Fibroblast of lung (primary cell): ENCODE results near the gene PTGES2. TPM values are rescaled to one million over a fixed set of nuclear protein-coding genes. Genes with fewer than 3 reads are reported as not detected.
A peak's percentile ranks its signal among the peaks of the same experiment; 100 is the strongest.

ENCODE experiments used
- DNase-seq, 2 donors: peaks; one replicate each; pipeline versions ENCODE4 v3.0.0 to v3.0.0-alpha.2; 2010; ENCODE audit warnings: low read depth in 2 of 2
- H2AFZ ChIP-seq: 2 replicates; pipeline ENCODE4 v1.5.1; 2012; ENCODE audit warnings: low read length, control low read depth, inconsistent platforms
- H3K27ac ChIP-seq: 2 replicates; pipeline ENCODE4 v1.5.1; 2011; ENCODE audit warnings: low read length, control low read depth; ENCODE audit not compliant: insufficient read depth
- H3K27me3 ChIP-seq: 2 replicates; pipeline ENCODE4 v1.5.1; 2011; ENCODE audit warnings: mild to moderate bottlenecking, low read length; ENCODE audit not compliant: control insufficient read depth, insufficient read depth
- H3K36me3 ChIP-seq: 2 replicates; pipeline ENCODE4 v1.5.1; 2011; ENCODE audit warnings: low read length; ENCODE audit not compliant: control insufficient read depth, insufficient read depth
- H3K4me1 ChIP-seq: 2 replicates; pipeline ENCODE4 v1.5.1; 2011; ENCODE audit warnings: low read length; ENCODE audit not compliant: control insufficient read depth, insufficient read depth; ENCODE audit errors: extremely low read depth
- H3K4me2 ChIP-seq: 2 replicates; pipeline ENCODE4 v1.5.1; 2011; ENCODE audit warnings: low read length, control low read depth; ENCODE audit not compliant: insufficient read depth; ENCODE audit errors: extremely low read depth
- H3K4me3 ChIP-seq, 4 experiments: fragments of 200-600 bp in 1 of 4; sonication (generic) in 1 of 4; replicated peaks in 1 of 4; 2 replicates each; pipeline ENCODE4 v1.5.1; 2011 to 2016; ENCODE audit warnings: low read length in 4 of 4, low read depth in 3 of 4, mild to moderate bottlenecking in 3 of 4, control low read depth in 2 of 4, inconsistent platforms in 1 of 4, mixed read lengths in 1 of 4; ENCODE audit not compliant: insufficient read depth in 1 of 4; ENCODE audit errors: control extremely low read depth in 1 of 4
- H3K79me2 ChIP-seq: 2 replicates; pipeline ENCODE4 v1.5.1; 2012; ENCODE audit warnings: mild to moderate bottlenecking, low read length, inconsistent platforms; ENCODE audit not compliant: control insufficient read depth, insufficient read depth
- H3K9ac ChIP-seq: 2 replicates; pipeline ENCODE4 v1.5.1; 2011; ENCODE audit warnings: mild to moderate bottlenecking, low read length, control low read depth; ENCODE audit not compliant: insufficient read depth
- H3K9me3 ChIP-seq: 2 replicates; pipeline ENCODE4 v1.5.1; 2012; ENCODE audit warnings: low read depth, low read length; ENCODE audit not compliant: control insufficient read depth, insufficient read depth
- H4K20me1 ChIP-seq: 2 replicates; pipeline ENCODE4 v1.5.1; 2011; ENCODE audit warnings: low read length; ENCODE audit not compliant: control insufficient read depth, insufficient read depth; ENCODE audit errors: extremely low read depth
- CTCF ChIP-seq, 2 donors: IDR thresholded peaks in 1 of 2; conservative IDR thresholded peaks in 1 of 2; 1 replicate in 1 of 2; 2 replicates in 1 of 2; pipeline ENCODE4 v1.5.1; 2011 to 2012; ENCODE audit warnings: low read length in 2 of 2, control low read depth in 1 of 2, inconsistent platforms in 1 of 2, low read depth in 1 of 2, mild to moderate bottlenecking in 1 of 2
- EZH2 ChIP-seq: IDR thresholded peaks from 2 replicates; pipeline ENCODE4 v1.5.1; 2012; ENCODE audit warnings: low read length, control low read depth, mild to moderate bottlenecking; ENCODE audit errors: missing control alignments
- polyA plus RNA-seq, 2 donors: library from polyadenylated mRNA; depleted of rRNA in 1 of 2; stranded (reverse) in 1 of 2; unstranded in 1 of 2; fragments of >200 nt; gene quantifications; 2 replicates each; pipeline ENCODE4 v1.2.1, GENCODE V29; 2011 to 2012; ENCODE audit warnings: missing spikeins in 1 of 2
- total RNA-seq: library from RNA; depleted of rRNA; stranded (reverse); fragments of >200 nt; gene quantifications from 2 replicates; pipeline ENCODE4 v1.2.1, GENCODE V29; 2014

The PTGES2 gene
- total and polyA plus RNA-seq, 2 donors (not counting 1 experiment from before 2014, with no cell fraction given), result 44.8 to 57.6 TPM

GRCh38 chr9:128103589-128103962 lies 24.0 kb downstream of the PTGES2 start:
- Histone ChIP-seq H3K79me2 (peaks cover 39% of the 10 kb centered on the region), H3K27me3 (no peaks in the 10 kb centered on the region), H3K36me3 (peaks cover 65% of the 10 kb centered on the region), H3K9ac (no peak overlapping the region), H2AFZ (no peak overlapping the region), H3K9me3 (no peaks in the 10 kb centered on the region), H3K4me2 (no peak overlapping the region), H3K4me1 (peaks cover 17% of the 10 kb centered on the region), H4K20me1 (no peaks in the 10 kb centered on the region), H3K27ac (no peak overlapping the region), H3K4me3 (no peak overlapping the region)
- DNase-seq, result no peak
- peak in 1 of 2 donors; percentile 13 for TF ChIP-seq CTCF (conservative IDR thresholded peaks at IDR 0.05 in 1 of 2, IDR thresholded peaks at IDR 0.05 in 1 of 2; ENCODE audit: low read depth in 1 of 2, low read length in 2 of 2)
- no peak for TF ChIP-seq EZH2

GRCh38 chr9:128102861-128103588 lies 24.5 kb downstream of the PTGES2 start:
- Histone ChIP-seq H3K27me3 (no peaks in the 10 kb centered on the region), H3K9ac (no peak overlapping the region), H3K4me1 (peaks cover 18% of the 10 kb centered on the region), H4K20me1 (no peaks in the 10 kb centered on the region), H2AFZ (no peak overlapping the region), H3K36me3 (peaks cover 65% of the 10 kb centered on the region), H3K4me3 (no peak overlapping the region), H3K9me3 (no peaks in the 10 kb centered on the region), H3K27ac (no peak overlapping the region), H3K79me2 (peaks cover 39% of the 10 kb centered on the region), H3K4me2 (no peak overlapping the region)
- no peak for TF ChIP-seq EZH2
- TF ChIP-seq CTCF (conservative IDR thresholded peaks at IDR 0.05 in 1 of 2, IDR thresholded peaks at IDR 0.05 in 1 of 2; ENCODE audit: low read depth in 1 of 2, low read length in 2 of 2), result no peak
- DNase-seq, result no peak

DNA sequence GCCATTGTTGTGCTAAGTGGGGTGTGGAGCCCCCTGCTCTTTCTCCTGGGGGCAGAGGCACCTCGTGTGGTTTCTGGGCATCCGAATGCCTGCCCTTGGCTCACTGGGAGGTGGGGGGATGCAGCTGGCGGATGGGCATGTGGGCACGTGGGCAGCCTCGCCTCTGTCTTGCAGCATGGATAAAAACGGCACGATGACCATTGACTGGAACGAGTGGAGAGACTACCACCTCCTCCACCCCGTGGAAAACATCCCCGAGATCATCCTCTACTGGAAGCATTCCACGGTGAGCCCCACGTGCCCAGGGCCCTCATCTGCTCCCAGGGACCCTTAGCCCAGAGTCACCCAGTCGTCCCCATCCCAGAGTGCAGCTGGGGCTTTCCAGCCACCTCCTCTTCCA lies 25.3 kb downstream of the PTGES2 start:
- DNase-seq, result no peak
- Histone ChIP-seq H4K20me1 (no peaks in the 10 kb centered on the region), H3K4me2 (no peak overlapping the region), H3K9ac (no peak overlapping the region), H3K9me3 (no peaks in the 10 kb centered on the region), H2AFZ (no peak overlapping the region), H3K36me3 (peaks cover 59% of the 10 kb centered on the region), H3K27ac (no peak overlapping the region), H3K4me3 (no peak overlapping the region), H3K4me1 (peaks cover 24% of the 10 kb centered on the region), H3K27me3 (no peaks in the 10 kb centered on the region), H3K79me2 (peaks cover 45% of the 10 kb centered on the region)
- no peak for TF ChIP-seq EZH2
- no peak for TF ChIP-seq CTCF (conservative IDR thresholded peaks at IDR 0.05 in 1 of 2, IDR thresholded peaks at IDR 0.05 in 1 of 2; ENCODE audit: low read depth in 1 of 2, low read length in 2 of 2)
